Stimulated activated CD4-positive, alpha-beta T cell treated with anti-CD3 and anti-CD28 coated beads, Interleukin-4, amount 100 ng/mL, for 1 hour (primary cell): ENCODE results near the gene ZHX3.

ENCODE experiments used
- DNase-seq: peaks from one replicate; pipeline ENCODE4 v3.0.0-alpha.2; 2020

Gene ZHX3

GRCh38 chr20:41355192-41355591, 37.7 kb upstream of the ZHX3 start:
- DNase-seq = no peak

DNA sequence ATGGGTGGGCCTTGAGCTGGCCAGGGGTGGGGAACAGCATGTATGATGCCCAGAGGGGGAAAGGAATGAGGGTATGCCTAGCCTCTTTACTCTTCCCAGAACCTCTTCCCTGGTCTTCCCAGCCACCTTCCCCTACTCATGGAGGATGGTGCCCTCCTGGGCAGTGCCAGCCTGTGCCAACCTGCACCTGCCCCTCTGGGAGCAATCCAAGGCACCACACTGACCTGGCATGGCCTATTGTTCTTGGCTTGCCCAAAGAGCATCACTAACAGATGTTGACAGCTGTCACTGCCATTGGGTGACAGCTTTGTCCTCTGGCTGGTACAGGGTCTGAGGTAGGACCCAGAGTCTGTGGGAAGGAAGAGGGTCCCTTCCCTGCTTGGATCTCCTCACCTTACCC, 36.0 kb upstream of the ZHX3 start:
- no peak for DNase-seq

DNA sequence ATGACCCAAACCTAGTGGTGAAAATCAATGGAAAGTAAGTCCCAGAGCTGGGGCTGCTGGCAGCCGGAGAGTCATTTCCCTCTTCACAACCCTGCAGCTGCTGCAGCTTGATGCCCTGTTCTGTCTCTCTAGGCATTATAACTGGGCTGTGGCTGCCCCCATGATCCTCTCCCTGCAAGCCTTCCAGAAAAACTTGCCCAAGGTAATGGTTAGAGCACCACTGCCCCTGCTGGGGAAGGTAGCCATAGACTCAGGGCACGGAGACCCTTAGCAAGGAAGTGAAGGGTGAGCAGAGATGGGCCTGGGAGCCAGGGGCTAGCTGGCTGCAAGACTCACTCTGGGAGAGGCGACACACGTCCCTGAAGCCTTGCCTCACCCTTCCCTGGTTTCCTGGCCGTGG, 35.1 kb upstream of the ZHX3 start:
- no peak for DNase-seq

GRCh38 chr20:41352106-41352505, 34.6 kb upstream of the ZHX3 start:
- DNase-seq = no peak

- no peak for DNase-seq
Observed at GRCh38 chr20:41350408-41350962, 33.0 kb upstream of the ZHX3 start.

DNA sequence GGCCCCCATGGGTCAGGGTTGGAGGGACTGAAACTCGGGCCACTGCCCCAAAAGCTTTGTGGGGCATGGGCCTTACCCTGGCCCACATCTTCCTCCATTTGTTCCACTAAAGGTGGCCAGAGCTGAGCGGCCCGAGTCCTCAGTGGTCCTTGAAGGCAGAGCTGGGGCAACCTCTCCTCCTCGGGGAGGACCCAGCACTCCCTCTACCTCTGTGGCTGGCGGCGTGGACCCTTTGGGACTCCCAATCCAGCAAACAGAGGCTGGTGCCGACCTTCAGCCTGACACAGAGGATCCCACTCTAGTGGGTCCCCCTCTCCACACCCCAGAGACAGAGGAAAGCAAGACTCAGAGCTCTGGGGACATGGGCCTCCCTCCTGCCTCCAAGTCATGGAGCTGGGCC, 32.4 kb upstream of the ZHX3 start:
- DNase-seq = no peak

DNA sequence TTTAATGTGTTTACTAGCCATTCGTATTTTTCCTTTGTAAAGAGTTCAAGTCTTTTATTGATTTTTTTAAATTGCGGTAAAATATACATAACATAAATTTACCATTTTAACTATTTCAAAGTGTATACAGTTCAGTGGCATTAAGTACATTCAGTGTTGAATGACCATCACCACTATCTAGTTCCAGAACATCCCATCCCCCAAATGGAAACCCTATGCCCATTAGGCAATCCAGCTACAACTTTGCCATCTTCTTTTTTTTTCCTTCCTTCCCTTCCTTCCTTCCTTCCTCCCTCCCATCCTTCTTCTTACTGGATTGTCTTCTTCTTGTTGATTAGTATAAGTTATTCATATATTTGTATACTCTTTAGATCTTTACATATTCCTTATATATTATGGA, 31.7 kb upstream of the ZHX3 start:
- no peak for DNase-seq

- DNase-seq = no peak
Observed at GRCh38 chr20:41348430-41349172, 31.1 kb upstream of the ZHX3 start.

DNA sequence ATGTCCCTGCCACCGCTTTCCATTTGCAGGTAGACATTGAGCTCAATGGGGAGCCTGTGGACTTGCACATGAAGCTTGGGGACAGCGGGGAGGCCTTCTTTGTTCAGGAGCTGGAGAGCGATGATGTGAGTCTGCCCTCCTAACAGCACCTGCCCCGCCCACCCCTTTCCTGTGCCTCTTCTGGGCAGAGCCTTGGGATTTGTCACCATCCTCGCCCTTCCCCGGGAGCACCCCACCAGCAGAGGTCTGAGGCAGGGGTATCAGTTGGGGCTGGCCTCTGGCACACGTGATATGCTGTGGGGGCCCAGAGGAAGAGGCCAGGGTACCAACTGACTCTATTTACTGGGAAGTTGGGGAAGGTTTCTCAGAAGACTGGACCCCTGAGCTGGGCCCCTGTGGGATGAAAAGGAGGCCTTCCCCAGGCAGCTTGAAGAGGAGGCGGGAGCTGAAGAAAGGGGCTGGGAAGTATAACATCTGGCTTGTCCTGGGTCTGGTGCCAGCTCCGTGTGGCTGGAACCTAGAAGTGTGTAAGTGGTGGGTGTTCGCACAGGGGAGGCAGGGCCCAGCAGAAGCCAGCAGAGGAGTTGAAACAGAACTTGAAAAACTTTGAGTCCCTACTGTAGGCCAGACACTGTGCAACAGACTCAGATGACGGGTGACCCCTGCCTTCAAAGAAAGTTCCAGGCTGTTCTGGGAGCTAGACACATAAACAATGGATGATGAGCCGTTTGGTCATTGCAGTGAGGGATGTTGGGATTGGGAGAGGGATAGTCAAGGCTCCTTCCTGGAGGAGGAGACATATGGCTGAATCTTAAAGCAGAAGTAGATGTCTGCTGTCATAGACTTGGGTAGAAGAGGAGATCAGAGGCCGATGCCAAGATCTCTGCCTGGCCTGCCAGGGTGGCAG, 30.2 kb upstream of the ZHX3 start:
- DNase-seq = no peak

GRCh38 chr20:41345729-41346067, 28.2 kb upstream of the ZHX3 start:
- DNase-seq = no peak

DNA sequence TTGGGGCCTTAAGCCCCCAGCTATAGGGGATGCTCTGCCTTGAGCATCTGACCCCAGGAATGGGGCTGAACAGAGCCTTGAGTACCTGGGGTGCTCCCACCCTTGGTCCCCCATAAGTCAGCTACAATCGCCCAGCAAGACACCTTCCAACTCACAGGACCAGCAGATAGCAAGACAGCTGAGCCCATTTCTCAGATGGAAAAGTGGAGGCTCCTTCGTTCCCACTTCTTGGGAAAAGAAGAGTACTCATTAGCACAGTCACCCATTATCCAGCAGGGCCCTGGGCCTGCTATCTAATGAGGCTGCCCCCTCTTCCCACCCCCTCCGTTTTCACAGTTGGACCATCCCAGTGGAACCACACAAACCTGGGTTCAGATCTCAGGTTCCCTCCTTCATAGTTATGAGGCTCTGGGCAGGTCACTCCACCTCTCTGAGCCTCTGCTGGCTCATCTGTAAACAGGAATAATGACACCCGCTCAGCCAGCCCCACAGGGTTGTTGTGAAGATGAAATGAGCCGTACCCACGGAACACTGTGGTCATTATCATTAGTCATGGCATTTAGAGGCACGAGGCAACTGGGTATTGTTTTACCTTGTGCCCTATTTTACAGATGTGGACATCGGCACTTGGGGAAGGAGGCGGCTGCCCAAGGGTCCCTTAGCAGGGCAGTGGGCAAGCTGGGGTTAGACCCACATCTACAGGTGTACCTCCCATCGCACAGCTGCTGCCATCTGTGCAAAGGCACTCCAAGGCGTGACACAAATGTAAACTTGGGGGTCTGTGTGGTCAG, 27.6 kb upstream of the ZHX3 start:
- no peak for DNase-seq

DNA sequence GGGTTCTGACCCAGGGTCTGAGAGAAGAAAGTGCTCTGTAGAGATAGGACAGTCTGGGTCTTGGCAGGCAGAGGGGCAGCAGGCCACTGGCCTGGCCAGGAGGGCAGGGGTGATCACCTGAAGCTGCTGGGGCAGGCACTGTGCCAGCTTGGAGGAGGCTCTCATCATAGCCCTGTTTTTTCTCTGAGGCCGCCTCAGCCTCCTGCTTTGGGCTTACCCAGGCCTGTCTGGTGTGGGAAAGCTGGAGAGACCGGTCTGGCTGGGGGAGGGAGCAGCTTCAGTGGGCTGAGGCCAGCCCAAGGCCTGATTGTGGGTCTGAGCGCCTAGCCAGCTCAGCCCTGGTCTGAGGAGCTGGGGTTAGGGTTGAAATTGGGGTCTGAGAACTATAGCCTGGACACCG, 26.9 kb upstream of the ZHX3 start:
- DNase-seq = no peak

GRCh38 chr20:41342474-41343464, 25.2 kb upstream of the ZHX3 start:
- no peak for DNase-seq

DNA sequence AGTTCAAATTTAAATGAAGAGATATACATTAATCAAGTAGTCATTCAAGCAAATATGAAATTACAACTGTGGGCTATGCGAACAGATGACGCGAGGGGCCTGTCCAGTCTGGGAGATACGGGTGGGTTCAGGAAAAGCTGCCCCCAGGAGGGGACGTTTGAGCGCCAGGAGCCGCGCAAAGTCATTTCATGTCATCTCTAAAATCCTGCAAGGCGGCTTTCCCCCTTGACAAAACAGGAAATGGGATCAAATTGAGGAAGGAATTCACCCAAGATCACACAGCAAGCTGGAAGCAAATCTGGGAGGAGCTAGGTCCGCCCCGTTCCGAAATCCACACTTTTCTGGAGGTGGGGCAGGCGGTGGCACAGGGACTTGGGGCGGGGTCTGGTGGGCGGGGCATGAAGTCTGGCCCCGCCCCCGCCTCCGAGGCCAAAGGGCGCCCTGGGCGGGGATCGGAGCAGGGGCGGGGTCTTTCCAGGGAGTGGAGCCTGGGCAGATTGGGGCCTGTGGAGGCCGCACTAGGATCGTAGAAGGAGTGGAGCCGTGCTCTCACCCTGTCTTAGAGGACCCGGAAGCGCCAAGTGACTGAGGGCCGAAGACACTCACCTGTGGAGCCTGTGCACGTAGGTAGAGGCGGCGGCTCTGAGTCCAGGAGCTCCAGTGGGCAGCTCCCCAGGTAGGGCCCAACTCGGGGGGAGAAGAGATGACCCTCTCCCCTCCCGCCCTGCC, 23.0 kb upstream of the ZHX3 start, which contains the start of gene LPIN3:
LPIN3 (plus strand) TSS at position 495 of the 729 bp plus-strand sequence. CDS start 4,983 bp downstream, outside the sequence.
- DNase-seq = peak; percentile 55

- peak; percentile 86 for DNase-seq
Observed at GRCh38 chr20:41339957-41340326, 22.4 kb upstream of the ZHX3 start.

DNA sequence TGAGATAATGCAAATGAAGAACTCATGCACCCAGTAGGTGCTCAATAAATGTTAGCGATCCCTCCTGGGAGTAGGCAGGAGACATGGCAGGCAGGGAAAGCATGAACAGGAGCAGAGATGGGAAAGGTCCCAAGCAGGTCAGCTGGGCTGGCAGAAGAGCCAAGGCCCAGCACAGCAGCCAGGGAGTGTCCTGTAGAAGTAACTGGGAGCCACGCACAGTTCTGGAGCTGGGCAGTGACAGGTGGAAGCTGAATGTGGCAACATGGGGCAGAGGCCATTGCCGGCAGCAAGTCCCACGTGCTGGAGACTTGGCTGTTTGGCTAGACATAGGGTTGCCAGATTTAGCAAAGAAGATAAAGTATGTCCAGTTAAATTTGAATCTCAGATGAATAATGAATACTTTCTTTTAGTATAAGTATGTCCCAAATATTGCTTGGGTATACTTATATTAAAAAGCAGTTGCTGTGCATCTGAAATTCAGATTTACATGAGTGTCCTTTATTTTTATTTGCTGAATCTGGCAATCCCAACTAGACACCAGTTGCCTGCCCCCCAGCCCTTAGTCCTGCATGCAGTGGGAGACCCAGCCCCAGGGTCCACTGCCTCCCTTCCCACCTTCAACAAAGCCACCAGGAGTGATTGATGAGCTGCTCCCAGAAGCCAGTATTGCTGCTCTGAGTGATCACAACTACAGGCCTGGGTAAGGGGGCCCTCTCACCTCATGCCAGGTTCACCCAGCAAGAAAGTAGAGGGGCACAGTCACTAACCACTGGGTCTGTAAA, 19.4 kb upstream of the ZHX3 start:
- no peak for DNase-seq

- DNase-seq = no peak
Observed at GRCh38 chr20:41335591-41335990, 18.1 kb upstream of the ZHX3 start.

DNA sequence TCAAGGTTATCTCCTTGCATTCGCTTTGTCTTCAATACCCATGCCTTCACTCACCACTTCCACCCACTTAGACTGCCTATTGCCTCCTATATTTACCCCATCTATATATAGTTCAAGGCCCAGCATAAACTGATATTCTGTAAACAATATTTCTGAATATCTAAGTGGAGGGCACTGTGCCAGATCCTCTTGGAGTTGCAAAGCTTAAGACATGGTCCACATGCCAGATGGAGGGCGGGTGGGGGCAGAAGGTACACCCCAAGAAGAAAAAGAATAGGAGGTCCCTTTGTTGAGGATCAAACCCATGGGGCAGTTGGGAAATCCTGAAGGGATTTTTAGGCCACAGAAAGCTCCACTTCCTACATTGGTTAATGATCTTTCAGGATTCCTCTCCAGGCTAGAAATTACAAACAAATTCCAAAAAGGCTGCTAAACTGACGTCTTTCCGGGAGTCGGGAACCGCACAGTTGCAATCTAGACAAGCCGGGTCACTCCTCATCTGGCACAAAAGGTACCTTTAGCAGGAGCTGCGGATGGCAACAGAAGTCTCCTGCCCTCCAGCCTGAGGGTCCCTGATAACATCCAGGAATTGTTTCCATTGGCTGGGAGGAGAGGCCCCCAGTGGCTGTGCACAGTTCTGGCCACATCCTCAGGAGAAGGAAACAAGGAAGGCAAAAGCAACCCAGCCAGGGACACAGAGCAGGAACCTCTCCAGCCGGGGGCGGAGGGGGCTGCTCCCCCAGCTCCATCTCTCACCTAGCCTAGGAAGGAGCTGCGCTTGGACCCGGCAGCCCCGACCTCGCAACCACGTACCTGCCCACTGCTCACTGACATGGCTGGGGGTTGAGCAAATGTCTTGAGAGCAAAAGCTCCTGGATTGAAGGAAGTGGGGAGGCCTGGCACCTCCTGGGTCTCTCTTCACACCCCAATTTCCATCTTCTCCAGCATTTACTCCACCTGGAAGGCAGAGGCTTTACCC, 17.2 kb upstream of the ZHX3 start:
- no peak for DNase-seq

DNA sequence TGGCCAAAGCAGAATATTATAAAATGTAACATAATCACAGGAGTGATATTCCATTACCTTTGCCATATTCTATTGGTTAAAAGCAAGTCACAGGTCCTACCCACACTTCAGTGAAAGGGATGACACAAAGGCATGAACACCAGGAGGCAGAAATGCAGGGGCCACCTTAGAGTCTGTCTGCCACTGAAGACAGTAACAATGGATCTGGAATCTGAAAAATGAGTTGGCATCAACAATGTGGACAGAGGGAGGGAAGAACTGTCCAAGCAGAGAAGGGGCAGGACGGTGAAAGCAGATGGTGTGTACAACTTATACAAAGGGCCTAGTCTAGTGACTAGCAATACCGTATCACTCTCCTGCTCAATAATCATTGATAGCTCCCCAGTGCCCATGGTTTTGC, 16.5 kb upstream of the ZHX3 start:
- no peak for DNase-seq
